GM12873 (cell line): ENCODE measurements around the gene SPEG.

Experiments
- CTCF ChIP-seq: IDR thresholded peaks from 2 replicates; pipeline ENCODE4 v1.5.1; 2012; ENCODE audit warnings: low read depth, mild to moderate bottlenecking, moderate library complexity, low read length, control low read depth; ENCODE audit not compliant: insufficient read depth; ENCODE audit errors: missing control alignments

SPEG gene

GRCh38 chr2:219544567-219544966, 109.9 kb downstream of the SPEG start:
- no peak for TF ChIP-seq CTCF

- TF ChIP-seq CTCF: no peak
These were observed 110.8 kb downstream of the SPEG start for GRCh38 chr2:219545295-219545942.

GRCh38 chr2:219545943-219546352, 111.3 kb downstream of the SPEG start:
- TF ChIP-seq CTCF: no peak

- TF ChIP-seq CTCF: no peak
These were observed 113.0 kb downstream of the SPEG start for GRCh38 chr2:219547621-219548020.
